ENCODE measurements around the gene ZNF544.

- TF ChIP-seq, protein P1, sequence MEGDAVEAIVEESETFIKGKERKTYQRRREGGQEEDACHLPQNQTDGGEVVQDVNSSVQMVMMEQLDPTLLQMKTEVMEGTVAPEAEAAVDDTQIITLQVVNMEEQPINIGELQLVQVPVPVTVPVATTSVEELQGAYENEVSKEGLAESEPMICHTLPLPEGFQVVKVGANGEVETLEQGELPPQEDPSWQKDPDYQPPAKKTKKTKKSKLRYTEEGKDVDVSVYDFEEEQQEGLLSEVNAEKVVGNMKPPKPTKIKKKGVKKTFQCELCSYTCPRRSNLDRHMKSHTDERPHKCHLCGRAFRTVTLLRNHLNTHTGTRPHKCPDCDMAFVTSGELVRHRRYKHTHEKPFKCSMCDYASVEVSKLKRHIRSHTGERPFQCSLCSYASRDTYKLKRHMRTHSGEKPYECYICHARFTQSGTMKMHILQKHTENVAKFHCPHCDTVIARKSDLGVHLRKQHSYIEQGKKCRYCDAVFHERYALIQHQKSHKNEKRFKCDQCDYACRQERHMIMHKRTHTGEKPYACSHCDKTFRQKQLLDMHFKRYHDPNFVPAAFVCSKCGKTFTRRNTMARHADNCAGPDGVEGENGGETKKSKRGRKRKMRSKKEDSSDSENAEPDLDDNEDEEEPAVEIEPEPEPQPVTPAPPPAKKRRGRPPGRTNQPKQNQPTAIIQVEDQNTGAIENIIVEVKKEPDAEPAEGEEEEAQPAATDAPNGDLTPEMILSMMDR (IDR thresholded peaks at IDR 0.05): no peak
- TF ChIP-seq POLR2A (IDR thresholded peaks at IDR 0.05): no peak
Measured at GRCh38 chr19:58261968-58262921, 33.5 kb downstream of the ZNF544 start.
